Endodermal cell (in vitro differentiated cells): ENCODE measurements around the gene ROBO1. TPM values are rescaled to one million over a fixed set of nuclear protein-coding genes. Genes with fewer than 3 reads are reported as not detected.

ENCODE experiments used
- DNase-seq: peaks from one replicate; pipeline ENCODE4 v3.0.0-alpha.2; 2017
- H3K27ac ChIP-seq: 2 replicates; pipeline ENCODE4 v1.5.1; 2013; ENCODE audit warnings: mild to moderate bottlenecking, low read depth, low read length, moderate library complexity
- H3K27me3 ChIP-seq: 2 replicates; pipeline ENCODE4 v1.6.1; 2013; ENCODE audit warnings: mild to moderate bottlenecking, low read length, moderate library complexity; ENCODE audit not compliant: insufficient read depth, control insufficient read depth, poor library complexity, severe bottlenecking
- H3K36me3 ChIP-seq: 2 replicates; pipeline ENCODE4 v1.7.0; 2013; ENCODE audit warnings: mild to moderate bottlenecking, low read length, moderate library complexity; ENCODE audit not compliant: control insufficient read depth, insufficient read depth
- H3K4me1 ChIP-seq: one replicate; pipeline ENCODE4 v1.7.0; 2013; ENCODE audit warnings: low read length; ENCODE audit not compliant: control insufficient read depth, insufficient read depth
- H3K4me3 ChIP-seq: 2 replicates; pipeline ENCODE4 v1.5.1; 2013; ENCODE audit warnings: mild to moderate bottlenecking, low read length, moderate library complexity
- H3K9ac ChIP-seq: 2 replicates; pipeline ENCODE4 v1.6.1; 2013; ENCODE audit warnings: mild to moderate bottlenecking, low read length, moderate library complexity; ENCODE audit not compliant: poor library complexity, severe bottlenecking; ENCODE audit errors: extremely low read depth
- H3K9me3 ChIP-seq: 2 replicates; pipeline ENCODE4 v1.6.1; 2013; ENCODE audit warnings: mild to moderate bottlenecking, low read length, moderate library complexity; ENCODE audit not compliant: control insufficient read depth
- H3K27ac Mint-ChIP-seq: 2 replicates; pipeline ENCODE4 v1.8.0; 2020; ENCODE audit warnings: mixed read lengths
- H3K27me3 Mint-ChIP-seq: 2 replicates; pipeline ENCODE4 v1.8.0; 2021; ENCODE audit warnings: mild to moderate bottlenecking, mixed read lengths; ENCODE audit not compliant: insufficient read depth
- H3K36me3 Mint-ChIP-seq: 2 replicates; pipeline ENCODE4 v1.8.0; 2020; ENCODE audit warnings: low read depth, mixed read lengths
- H3K4me1 Mint-ChIP-seq: 2 replicates; pipeline ENCODE4 v1.8.0; 2020; ENCODE audit warnings: mixed read lengths
- H3K4me3 Mint-ChIP-seq: 2 replicates; pipeline ENCODE4 v1.8.0; 2020; ENCODE audit warnings: mild to moderate bottlenecking, moderate library complexity, mixed read lengths
- H3K9me3 Mint-ChIP-seq: 2 replicates; pipeline ENCODE4 v1.8.0; 2020; ENCODE audit warnings: mild to moderate bottlenecking, mixed read lengths
- whole genome bisulfite sequencing, 2 experiments: methylation state at CpG; one replicate each; pipeline versions ENCODE4 v1.1.5 to v1.1.7; 2013; ENCODE audit warnings: missing lambda C conversion rate in 2 of 2, mixed read lengths in 1 of 2; ENCODE audit not compliant: insufficient coverage in 1 of 2, insufficient read length in 1 of 2; 5-methylcytosine and 5-hydroxymethylcytosine counted together
- total RNA-seq, 2 donors: library from RNA; stranded (reverse); fragmentation: NEBNext Ultra II Directional in 1 of 2; extraction: Animal tissue kit (Norgen Biotek cat#: 25700) in 1 of 2; gene quantifications; 2 replicates in 1 of 2; 3 replicates in 1 of 2; pipeline ENCODE4 v1.2.1, GENCODE V29; 2021
- TF ChIP-seq, protein P1 (sequence below): fragments of 200-600 bp; sonication (generic); conservative IDR thresholded peaks from 2 replicates; pipeline ENCODE4 v1.5.0; 2021; ENCODE audit warnings: antibody characterized with exemption, mild to moderate bottlenecking

The ROBO1 gene
- total RNA-seq, 2 donors from 2014 or later, result 74.8 to 75.9 TPM

DNA sequence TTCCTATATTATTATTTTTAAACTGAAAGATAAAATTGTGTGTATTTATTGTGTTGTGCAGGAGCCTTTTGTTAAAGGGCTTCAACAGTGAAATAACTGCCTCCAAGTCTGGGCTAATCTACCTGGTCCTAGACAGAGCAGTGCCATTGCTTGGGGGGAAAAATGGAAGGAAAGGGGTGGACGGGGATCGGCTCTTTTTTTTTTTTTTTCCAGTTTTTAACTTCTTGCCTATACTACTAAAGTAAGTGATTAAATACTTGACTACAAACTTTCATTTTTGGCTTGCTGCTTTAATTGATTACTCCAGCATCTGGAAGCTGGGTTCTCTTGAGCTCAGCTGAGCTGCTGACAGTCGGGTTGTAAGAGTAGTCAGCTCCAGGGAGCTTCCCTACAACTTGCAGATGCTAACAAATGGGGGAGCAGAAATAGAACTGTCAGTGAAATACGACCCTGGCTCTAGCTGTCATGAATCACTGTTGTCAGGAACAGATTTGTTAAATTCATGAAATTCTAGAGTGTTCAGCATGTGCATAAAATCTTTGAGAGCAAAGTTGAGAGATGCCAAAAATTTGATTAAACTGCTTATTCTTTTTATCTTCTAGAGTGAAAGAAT lies 276.7 kb downstream of the ROBO1 start:
- H3K9me3 Mint-ChIP-seq, result no peaks in the 10 kb centered on the region
- Histone ChIP-seq H3K9me3 (no peaks in the 10 kb centered on the region), H3K4me3 (no peak overlapping the region), H3K36me3 (no peaks in the 10 kb centered on the region), H3K27me3 (no peaks in the 10 kb centered on the region), H3K4me1 (no peaks in the 10 kb centered on the region), H3K9ac (no peak overlapping the region), H3K27ac (no peak overlapping the region)
- H3K4me1 Mint-ChIP-seq, result peaks cover 5% of the 10 kb centered on the region
- no peak overlapping the region for H3K27ac Mint-ChIP-seq
- TF ChIP-seq, protein P1, sequence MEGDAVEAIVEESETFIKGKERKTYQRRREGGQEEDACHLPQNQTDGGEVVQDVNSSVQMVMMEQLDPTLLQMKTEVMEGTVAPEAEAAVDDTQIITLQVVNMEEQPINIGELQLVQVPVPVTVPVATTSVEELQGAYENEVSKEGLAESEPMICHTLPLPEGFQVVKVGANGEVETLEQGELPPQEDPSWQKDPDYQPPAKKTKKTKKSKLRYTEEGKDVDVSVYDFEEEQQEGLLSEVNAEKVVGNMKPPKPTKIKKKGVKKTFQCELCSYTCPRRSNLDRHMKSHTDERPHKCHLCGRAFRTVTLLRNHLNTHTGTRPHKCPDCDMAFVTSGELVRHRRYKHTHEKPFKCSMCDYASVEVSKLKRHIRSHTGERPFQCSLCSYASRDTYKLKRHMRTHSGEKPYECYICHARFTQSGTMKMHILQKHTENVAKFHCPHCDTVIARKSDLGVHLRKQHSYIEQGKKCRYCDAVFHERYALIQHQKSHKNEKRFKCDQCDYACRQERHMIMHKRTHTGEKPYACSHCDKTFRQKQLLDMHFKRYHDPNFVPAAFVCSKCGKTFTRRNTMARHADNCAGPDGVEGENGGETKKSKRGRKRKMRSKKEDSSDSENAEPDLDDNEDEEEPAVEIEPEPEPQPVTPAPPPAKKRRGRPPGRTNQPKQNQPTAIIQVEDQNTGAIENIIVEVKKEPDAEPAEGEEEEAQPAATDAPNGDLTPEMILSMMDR, result no peak
- no peak overlapping the region for H3K4me3 Mint-ChIP-seq
- H3K36me3 Mint-ChIP-seq, result no peaks in the 10 kb centered on the region
- DNase-seq, result no peak
- no peaks in the 10 kb centered on the region for H3K27me3 Mint-ChIP-seq
- WGBS, 2 experiments, result 55 to 68% methylated on average over 1 to 2 of the region's 4 CpGs

DNA sequence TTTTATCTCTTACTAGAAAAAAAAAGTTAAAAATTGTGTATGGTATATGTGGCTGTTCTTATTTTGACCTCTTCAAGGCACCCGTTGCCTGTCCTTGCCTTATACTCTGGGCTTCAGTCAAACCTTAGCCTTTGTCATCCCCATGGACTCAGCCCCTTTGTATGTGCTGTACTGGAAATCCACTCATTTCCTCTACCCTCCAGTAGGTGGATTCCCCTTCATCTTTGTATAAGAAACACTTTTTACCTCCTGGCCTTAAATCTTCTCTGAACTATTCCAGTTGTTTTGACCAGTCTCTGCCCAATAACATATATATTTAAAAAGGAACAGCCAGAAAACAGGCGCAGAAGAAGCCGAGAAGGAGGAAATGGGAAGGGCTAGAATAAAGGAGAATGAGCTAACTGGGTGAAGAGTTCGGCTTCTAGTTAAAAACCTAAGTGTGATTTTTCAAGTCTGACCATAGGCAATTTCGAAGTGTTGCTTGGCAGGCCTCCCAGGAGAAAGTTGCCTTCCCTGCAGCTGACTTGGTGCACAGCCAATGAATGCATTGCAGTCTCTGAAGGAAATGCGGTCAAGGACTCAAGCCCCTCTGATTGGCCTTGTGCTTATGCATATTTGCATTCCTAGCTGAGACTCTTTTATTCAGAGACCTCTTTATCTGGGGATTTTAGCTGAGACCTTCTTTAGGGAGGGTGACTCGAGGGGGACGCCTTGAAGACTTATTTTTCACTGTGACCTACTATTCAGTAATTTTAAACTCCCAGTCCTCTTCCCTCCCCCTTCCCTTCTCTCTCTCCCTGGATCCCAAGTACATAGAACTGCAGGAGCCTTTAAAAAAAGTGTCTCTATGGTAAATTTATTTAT lies 277.4 kb downstream of the ROBO1 start:
- Mint-ChIP-seq H3K27ac (no peak overlapping the region), H3K27me3 (no peaks in the 10 kb centered on the region), H3K9me3 (no peaks in the 10 kb centered on the region), H3K4me3 (no peak overlapping the region), H3K36me3 (no peaks in the 10 kb centered on the region), H3K4me1 (peaks cover 5% of the 10 kb centered on the region)
- Histone ChIP-seq H3K4me3 (no peak overlapping the region), H3K27me3 (no peaks in the 10 kb centered on the region), H3K27ac (no peak overlapping the region), H3K36me3 (no peaks in the 10 kb centered on the region), H3K4me1 (no peaks in the 10 kb centered on the region), H3K9me3 (no peaks in the 10 kb centered on the region), H3K9ac (no peak overlapping the region)
- 92 to 94% methylated on average over 5 to 8 of the region's 8 CpGs for WGBS, 2 experiments
- peak; percentile 44 for DNase-seq
- TF ChIP-seq, protein P1, result peak; percentile 51

DNA sequence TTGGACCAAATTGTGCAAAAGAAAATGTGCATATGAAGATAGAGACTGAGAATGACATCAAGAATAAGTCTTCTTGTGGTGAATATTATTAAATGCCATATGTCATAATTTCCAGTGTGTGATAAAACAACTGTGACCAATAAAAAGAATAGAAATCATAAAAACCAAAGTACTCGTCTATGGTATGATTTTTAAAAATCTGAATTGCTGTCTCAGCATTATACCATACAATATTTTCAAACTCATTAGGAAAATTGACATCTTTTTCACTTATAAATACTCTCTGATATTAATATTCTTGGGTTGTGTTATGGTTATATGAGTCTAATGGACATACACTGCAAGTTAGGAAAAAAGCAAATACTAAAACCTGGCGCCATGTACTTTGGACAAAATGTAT lies 279.4 kb downstream of the ROBO1 start:
- H3K36me3 ChIP-seq, result no peaks in the 10 kb centered on the region
- H3K4me3 ChIP-seq, result no peak overlapping the region
- no peaks in the 10 kb centered on the region for H3K27me3 ChIP-seq
- no peak overlapping the region for H3K4me3 Mint-ChIP-seq
- no peaks in the 10 kb centered on the region for H3K9me3 Mint-ChIP-seq
- H3K9me3 ChIP-seq, result no peaks in the 10 kb centered on the region
- peaks cover 8% of the 10 kb centered on the region for H3K4me1 Mint-ChIP-seq
- no peak overlapping the region for H3K27ac ChIP-seq
- WGBS, 2 experiments, result 96 to 100% methylated on average over 1 to 2 of the region's 2 CpGs
- TF ChIP-seq, protein P1, result no peak
- H3K4me1 ChIP-seq, result no peaks in the 10 kb centered on the region
- no peaks in the 10 kb centered on the region for H3K36me3 Mint-ChIP-seq
- H3K27ac Mint-ChIP-seq, result no peak overlapping the region
- H3K27me3 Mint-ChIP-seq, result no peaks in the 10 kb centered on the region
- H3K9ac ChIP-seq, result no peak overlapping the region
- no peak for DNase-seq
